GM12878 (cell line): ENCODE results near the gene MYB. TPM values are rescaled to one million over a fixed set of nuclear protein-coding genes. Genes with fewer than 3 reads are reported as not detected.

Experiments used
- CBX5 ChIP-seq: sonication (generic); IDR thresholded peaks from 2 replicates; pipeline ENCODE4 v1.6.1; 2016; ENCODE audit warnings: low read depth, moderate library complexity, mild to moderate bottlenecking, inconsistent platforms
- CHD4 ChIP-seq: fragments of 200-600 bp; sonication (generic); IDR thresholded peaks from 2 replicates; pipeline ENCODE4 v1.6.1; 2016; ENCODE audit warnings: mild to moderate bottlenecking
- E4F1 ChIP-seq: fragments of 450-650 bp; IDR thresholded peaks from 2 replicates; pipeline ENCODE4 v1.6.1; 2018; ENCODE audit warnings: borderline replicate concordance, mild to moderate bottlenecking; ENCODE audit not compliant: partially characterized antibody
- EGR1 ChIP-seq, 2 experiments: IDR thresholded peaks; 1 replicate in 1 of 2; 2 replicates in 1 of 2; pipeline ENCODE4 v1.6.1; 2011 to 2012; ENCODE audit warnings: low read depth in 2 of 2, low read length in 2 of 2, borderline replicate concordance in 1 of 2, mild to moderate bottlenecking in 1 of 2, moderate library complexity in 1 of 2
- HDAC6 ChIP-seq: fragments of 200-600 bp; sonication (generic); IDR thresholded peaks from one replicate; pipeline ENCODE4 v1.8.0; 2017; ENCODE audit warnings: antibody characterized with exemption; ENCODE audit not compliant: unreplicated experiment
- IRF4 ChIP-seq: IDR thresholded peaks from 2 replicates; pipeline ENCODE4 v1.6.1; 2011; ENCODE audit warnings: low read depth, low read length
- MEF2A ChIP-seq: IDR thresholded peaks from 2 replicates; pipeline ENCODE4 v1.6.1; 2011; ENCODE audit warnings: low read depth, mild to moderate bottlenecking, low read length, moderate library complexity; ENCODE audit not compliant: insufficient read depth
- MXI1 ChIP-seq: fragments of 150-350 bp; IDR thresholded peaks from 2 replicates; pipeline ENCODE4 v1.6.1; 2011; ENCODE audit warnings: low read depth, mild to moderate bottlenecking, inconsistent platforms, low read length, improper control_type of control experiment
- NFYA ChIP-seq: IDR thresholded peaks from 2 replicates; pipeline ENCODE4 v1.6.1; 2011; ENCODE audit warnings: low read depth, mild to moderate bottlenecking, low read length, improper control_type of control experiment, borderline replicate concordance
- PBX3 ChIP-seq: IDR thresholded peaks from 2 replicates; pipeline ENCODE4 v1.6.1; 2011; ENCODE audit warnings: mild to moderate bottlenecking, low read depth, low read length, moderate library complexity; ENCODE audit not compliant: insufficient replicate concordance
- PML ChIP-seq: IDR thresholded peaks from 2 replicates; pipeline ENCODE4 v1.6.1; 2012; ENCODE audit warnings: low read length, inconsistent platforms
- POU2F2 ChIP-seq: IDR thresholded peaks from 3 replicates; pipeline ENCODE4 v1.6.1; 2011; ENCODE audit warnings: low read depth, mild to moderate bottlenecking, low read length, borderline replicate concordance
- RAD51 ChIP-seq: fragments of 450-650 bp; IDR thresholded peaks from 2 replicates; pipeline ENCODE4 v1.6.1; 2016; ENCODE audit warnings: moderate library complexity, mild to moderate bottlenecking, inconsistent platforms
- SIX5 ChIP-seq: IDR thresholded peaks from 2 replicates; pipeline ENCODE4 v1.6.1; 2011; ENCODE audit warnings: mild to moderate bottlenecking, low read depth, low read length, moderate library complexity; ENCODE audit not compliant: severe bottlenecking
- SMC3 ChIP-seq: IDR thresholded peaks from 2 replicates; pipeline ENCODE4 v1.6.1; 2011; ENCODE audit warnings: low read length, improper control_type of control experiment, borderline replicate concordance
- TCF3 ChIP-seq: IDR thresholded peaks from 2 replicates; pipeline ENCODE4 v1.6.1; 2012; ENCODE audit warnings: low read depth, mild to moderate bottlenecking, low read length, borderline replicate concordance; ENCODE audit not compliant: insufficient read depth
- polyA plus RNA-seq, 11 experiments: library from polyadenylated mRNA; depleted of rRNA in 4 of 11; unstranded in 6 of 11; stranded (reverse) in 5 of 11; fragments of >200 nt; fragmentation: Nextera tagmentation in 4 of 11; fragmentation: Illumina TruSeq in 1 of 11; extraction: Ambion mirVana in 4 of 11; extraction: Trizol in 1 of 11; gene quantifications; 1 replicate in 1 of 11; 2 replicates in 10 of 11; pipeline versions ENCODE4 v1.2.1 to v1.2.3, GENCODE V29; 2011 to 2016; ENCODE audit warnings: inconsistent platforms in 2 of 11, missing spikeins in 2 of 11, low read depth in 1 of 11
- total RNA-seq, 4 experiments: library from RNA; depleted of rRNA in 3 of 4; stranded (reverse); fragments of >200 nt in 3 of 4; fragmentation: Illumina TruSeq in 1 of 4; extraction: Trizol in 1 of 4; gene quantifications; 2 replicates each; pipeline versions ENCODE4 v1.2.1 to v1.2.3, GENCODE V29; 2013 to 2021
- TF ChIP-seq, protein P1 (sequence below): fragments of 450-650 bp; IDR thresholded peaks from 2 replicates; pipeline ENCODE4 v1.6.1; 2017; ENCODE audit warnings: antibody characterized with exemption, mild to moderate bottlenecking, moderate library complexity
- TF ChIP-seq, protein P2 (sequence below): fragments of 450-650 bp; IDR thresholded peaks from 2 replicates; pipeline ENCODE4 v1.6.1; 2017; ENCODE audit warnings: mild to moderate bottlenecking, moderate library complexity
- TF ChIP-seq, protein P3 (sequence below): fragments of 450-650 bp; IDR thresholded peaks from 2 replicates; pipeline ENCODE4 v1.6.1; 2017; ENCODE audit warnings: borderline replicate concordance

MYB gene
- total and polyA plus RNA-seq, 10 of the 15 experiments (the other 5 are each of a cell fraction or from before 2014, with no cell fraction given) = 7.0 to 29.8 (median 21.5) TPM

DNA sequence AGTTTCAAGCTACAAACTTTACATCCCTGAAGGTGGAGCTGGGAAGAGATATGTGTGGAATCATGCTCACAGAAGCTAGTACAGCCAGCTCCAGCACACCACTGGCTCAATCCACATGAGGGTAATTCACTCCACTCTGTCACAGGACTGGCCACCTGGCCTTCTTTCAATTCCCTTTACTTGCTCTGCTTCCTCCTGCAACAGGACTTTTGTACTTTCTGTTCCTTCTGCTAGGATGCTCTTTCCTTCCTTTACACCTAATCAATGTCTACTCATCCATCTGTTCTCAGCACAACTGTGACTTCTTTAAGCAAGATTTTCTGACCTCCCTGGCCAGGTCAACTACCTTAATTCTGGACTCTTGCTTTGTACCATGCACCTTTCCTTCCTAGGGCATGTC is 39.4 kb upstream of the MYB start (continued):
- TF ChIP-seq, protein P1, sequence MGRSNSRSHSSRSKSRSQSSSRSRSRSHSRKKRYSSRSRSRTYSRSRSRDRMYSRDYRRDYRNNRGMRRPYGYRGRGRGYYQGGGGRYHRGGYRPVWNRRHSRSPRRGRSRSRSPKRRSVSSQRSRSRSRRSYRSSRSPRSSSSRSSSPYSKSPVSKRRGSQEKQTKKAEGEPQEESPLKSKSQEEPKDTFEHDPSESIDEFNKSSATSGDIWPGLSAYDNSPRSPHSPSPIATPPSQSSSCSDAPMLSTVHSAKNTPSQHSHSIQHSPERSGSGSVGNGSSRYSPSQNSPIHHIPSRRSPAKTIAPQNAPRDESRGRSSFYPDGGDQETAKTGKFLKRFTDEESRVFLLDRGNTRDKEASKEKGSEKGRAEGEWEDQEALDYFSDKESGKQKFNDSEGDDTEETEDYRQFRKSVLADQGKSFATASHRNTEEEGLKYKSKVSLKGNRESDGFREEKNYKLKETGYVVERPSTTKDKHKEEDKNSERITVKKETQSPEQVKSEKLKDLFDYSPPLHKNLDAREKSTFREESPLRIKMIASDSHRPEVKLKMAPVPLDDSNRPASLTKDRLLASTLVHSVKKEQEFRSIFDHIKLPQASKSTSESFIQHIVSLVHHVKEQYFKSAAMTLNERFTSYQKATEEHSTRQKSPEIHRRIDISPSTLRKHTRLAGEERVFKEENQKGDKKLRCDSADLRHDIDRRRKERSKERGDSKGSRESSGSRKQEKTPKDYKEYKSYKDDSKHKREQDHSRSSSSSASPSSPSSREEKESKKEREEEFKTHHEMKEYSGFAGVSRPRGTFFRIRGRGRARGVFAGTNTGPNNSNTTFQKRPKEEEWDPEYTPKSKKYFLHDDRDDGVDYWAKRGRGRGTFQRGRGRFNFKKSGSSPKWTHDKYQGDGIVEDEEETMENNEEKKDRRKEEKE = no peak
- TF ChIP-seq, protein P2, sequence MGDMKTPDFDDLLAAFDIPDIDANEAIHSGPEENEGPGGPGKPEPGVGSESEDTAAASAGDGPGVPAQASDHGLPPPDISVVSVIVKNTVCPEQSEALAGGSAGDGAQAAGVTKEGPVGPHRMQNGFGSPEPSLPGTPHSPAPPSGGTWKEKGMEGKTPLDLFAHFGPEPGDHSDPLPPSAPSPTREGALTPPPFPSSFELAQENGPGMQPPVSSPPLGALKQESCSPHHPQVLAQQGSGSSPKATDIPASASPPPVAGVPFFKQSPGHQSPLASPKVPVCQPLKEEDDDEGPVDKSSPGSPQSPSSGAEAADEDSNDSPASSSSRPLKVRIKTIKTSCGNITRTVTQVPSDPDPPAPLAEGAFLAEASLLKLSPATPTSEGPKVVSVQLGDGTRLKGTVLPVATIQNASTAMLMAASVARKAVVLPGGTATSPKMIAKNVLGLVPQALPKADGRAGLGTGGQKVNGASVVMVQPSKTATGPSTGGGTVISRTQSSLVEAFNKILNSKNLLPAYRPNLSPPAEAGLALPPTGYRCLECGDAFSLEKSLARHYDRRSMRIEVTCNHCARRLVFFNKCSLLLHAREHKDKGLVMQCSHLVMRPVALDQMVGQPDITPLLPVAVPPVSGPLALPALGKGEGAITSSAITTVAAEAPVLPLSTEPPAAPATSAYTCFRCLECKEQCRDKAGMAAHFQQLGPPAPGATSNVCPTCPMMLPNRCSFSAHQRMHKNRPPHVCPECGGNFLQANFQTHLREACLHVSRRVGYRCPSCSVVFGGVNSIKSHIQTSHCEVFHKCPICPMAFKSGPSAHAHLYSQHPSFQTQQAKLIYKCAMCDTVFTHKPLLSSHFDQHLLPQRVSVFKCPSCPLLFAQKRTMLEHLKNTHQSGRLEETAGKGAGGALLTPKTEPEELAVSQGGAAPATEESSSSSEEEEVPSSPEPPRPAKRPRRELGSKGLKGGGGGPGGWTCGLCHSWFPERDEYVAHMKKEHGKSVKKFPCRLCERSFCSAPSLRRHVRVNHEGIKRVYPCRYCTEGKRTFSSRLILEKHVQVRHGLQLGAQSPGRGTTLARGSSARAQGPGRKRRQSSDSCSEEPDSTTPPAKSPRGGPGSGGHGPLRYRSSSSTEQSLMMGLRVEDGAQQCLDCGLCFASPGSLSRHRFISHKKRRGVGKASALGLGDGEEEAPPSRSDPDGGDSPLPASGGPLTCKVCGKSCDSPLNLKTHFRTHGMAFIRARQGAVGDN = no peak
- TF ChIP-seq NFYA (no peak), MEF2A (no peak), EGR1 (IDR thresholded peaks at IDR 0.05; ENCODE audit: borderline replicate concordance in 1 of 2, low read depth in 2 of 2, low read length in 2 of 2) (no peak), TCF3 (peak; percentile 81), SMC3 (peak; percentile 14; the same call in 1 of the 2 replicates), CHD4 (no peak), PML (no peak), POU2F2 (no peak), SIX5 (no peak), E4F1 (no peak), IRF4 (peak; percentile 78), RAD51 (no peak), HDAC6 (no peak), PBX3 (no peak), MXI1 (no peak), CBX5 (no peak)
- TF ChIP-seq, protein P3, sequence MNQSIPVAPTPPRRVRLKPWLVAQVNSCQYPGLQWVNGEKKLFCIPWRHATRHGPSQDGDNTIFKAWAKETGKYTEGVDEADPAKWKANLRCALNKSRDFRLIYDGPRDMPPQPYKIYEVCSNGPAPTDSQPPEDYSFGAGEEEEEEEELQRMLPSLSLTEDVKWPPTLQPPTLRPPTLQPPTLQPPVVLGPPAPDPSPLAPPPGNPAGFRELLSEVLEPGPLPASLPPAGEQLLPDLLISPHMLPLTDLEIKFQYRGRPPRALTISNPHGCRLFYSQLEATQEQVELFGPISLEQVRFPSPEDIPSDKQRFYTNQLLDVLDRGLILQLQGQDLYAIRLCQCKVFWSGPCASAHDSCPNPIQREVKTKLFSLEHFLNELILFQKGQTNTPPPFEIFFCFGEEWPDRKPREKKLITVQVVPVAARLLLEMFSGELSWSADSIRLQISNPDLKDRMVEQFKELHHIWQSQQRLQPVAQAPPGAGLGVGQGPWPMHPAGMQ = no peak
